SK-N-SH (cell line): Measurements from ENCODE around the gene TEX54.

Source experiments
- CHD2 ChIP-seq: fragments of 150-350 bp; IDR thresholded peaks from 2 replicates; pipeline ENCODE4 v1.6.1; 2018; ENCODE audit warnings: low read length; ENCODE audit not compliant: partially characterized antibody
- CTCF ChIP-seq: fragments of 200-600 bp; sonication (generic); IDR thresholded peaks from 2 replicates; pipeline ENCODE4 v1.6.1; 2017; ENCODE audit warnings: antibody characterized with exemption, mild to moderate bottlenecking, moderate library complexity
- EP300 ChIP-seq, 2 experiments: IDR thresholded peaks; 2 replicates each; pipeline versions ENCODE4 v1.4.0 to v1.6.1; 2012; ENCODE audit warnings: borderline replicate concordance in 1 of 2, low read depth in 1 of 2, low read length in 1 of 2
- GABPA ChIP-seq: IDR thresholded peaks from 2 replicates; pipeline ENCODE4 v1.4.0; 2012; ENCODE audit warnings: low read depth, mild to moderate bottlenecking
- IRF3 ChIP-seq: fragments of 150-350 bp; IDR thresholded peaks from 2 replicates; pipeline ENCODE4 v1.6.1; 2016; ENCODE audit warnings: mild to moderate bottlenecking, low read depth, low read length
- RAD21 ChIP-seq: IDR thresholded peaks from 2 replicates; pipeline ENCODE4 v1.6.1; 2012; ENCODE audit warnings: mild to moderate bottlenecking, low read length
- RCOR1 ChIP-seq: fragments of 150-350 bp; IDR thresholded peaks from 2 replicates; pipeline ENCODE4 v1.6.1; 2017; ENCODE audit warnings: antibody characterized with exemption, low read length
- RFX5 ChIP-seq: IDR thresholded peaks from 2 replicates; pipeline ENCODE4 v1.6.1; 2012; ENCODE audit warnings: mild to moderate bottlenecking, improper control_type of control experiment, low read length
- SMC3 ChIP-seq: IDR thresholded peaks from 2 replicates; pipeline ENCODE4 v1.6.1; 2012; ENCODE audit warnings: low read depth, low read length, improper control_type of control experiment
- TAF1 ChIP-seq: IDR thresholded peaks from 2 replicates; pipeline ENCODE4 v1.6.1; 2012; ENCODE audit warnings: low read depth, mild to moderate bottlenecking, low read length, moderate library complexity, borderline replicate concordance
- TCF12 ChIP-seq: IDR thresholded peaks from 2 replicates; pipeline ENCODE4 v1.4.0; 2012
- TEAD4 ChIP-seq: IDR thresholded peaks from 2 replicates; pipeline ENCODE4 v1.4.0; 2012; ENCODE audit warnings: mild to moderate bottlenecking, borderline replicate concordance; ENCODE audit not compliant: insufficient read depth

DNA sequence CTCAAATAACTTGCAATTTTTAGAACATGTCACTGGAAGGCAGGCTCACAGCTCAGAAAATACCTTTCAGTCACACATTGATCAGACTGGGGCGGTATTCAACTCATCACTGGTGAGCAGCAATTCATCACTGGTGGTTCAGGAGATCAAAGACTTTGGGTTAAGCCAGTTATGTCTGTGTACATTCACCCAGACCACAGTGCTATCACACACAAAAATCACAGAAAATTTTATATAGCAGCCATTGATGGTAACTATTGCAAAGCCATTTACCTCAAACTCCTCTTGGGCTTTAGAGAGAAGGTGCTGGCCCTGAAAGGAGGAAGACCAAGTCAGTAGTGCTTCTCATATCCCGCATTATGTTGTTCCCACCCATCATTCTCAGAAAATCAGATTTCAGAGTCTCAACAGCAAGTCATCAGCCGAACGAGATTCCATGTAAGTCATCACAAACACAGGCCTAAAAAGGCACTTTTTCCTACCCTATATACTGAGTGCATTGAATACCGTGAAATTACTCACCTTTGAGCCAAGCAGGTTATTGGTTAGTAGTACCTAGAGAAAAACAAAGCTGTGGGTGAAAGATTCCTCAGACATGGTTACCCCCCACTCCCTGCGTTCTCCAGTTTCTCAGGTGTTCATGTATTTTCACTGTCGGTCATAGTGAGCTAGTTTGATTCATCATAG lies 20.8 kb upstream of the TEX54 start:
- TF ChIP-seq RFX5 = no peak
- no peak for TF ChIP-seq RCOR1
- no peak for TF ChIP-seq CTCF
- TF ChIP-seq RAD21 = no peak
- no peak for TF ChIP-seq TCF12
- no peak for TF ChIP-seq CHD2
- TF ChIP-seq TEAD4 = no peak
- TF ChIP-seq EP300 (IDR thresholded peaks at IDR 0.05; ENCODE audit: borderline replicate concordance in 1 of 2, low read depth in 1 of 2, low read length in 1 of 2) = no peak
- no peak for TF ChIP-seq IRF3
- TF ChIP-seq SMC3 = no peak
- TF ChIP-seq GABPA = no peak
- no peak for TF ChIP-seq TAF1
